ENCODE measurements around the gene HSPA14.
"Not testable (repeated sequence)": the region's sequence is repeated elsewhere in the genome, so short reads cannot be mapped to it uniquely, and the experiment has no call there.

The HSPA14 gene

GRCh38 chr10:14858338-14858960 is 20.3 kb downstream of the HSPA14 start:
- TF ChIP-seq CTCF (conservative IDR thresholded peaks at IDR 0.05; ENCODE audit: low read depth, low read length), result no peak
- no peak overlapping the region for H3K4me3 ChIP-seq (ENCODE audit: low read depth, low read length)
- no peak for DNase-seq (ENCODE audit: low read depth)

- TF ChIP-seq CTCF (conservative IDR thresholded peaks at IDR 0.05; ENCODE audit: low read depth, low read length), result no peak
- H3K4me3 ChIP-seq (ENCODE audit: low read depth, low read length), result no peak overlapping the region
- no peak for DNase-seq (ENCODE audit: low read depth)
Measured at GRCh38 chr10:14859043-14859442, 20.9 kb downstream of the HSPA14 start.

GRCh38 chr10:14859775-14860174 is 21.7 kb downstream of the HSPA14 start:
- no peak for DNase-seq (ENCODE audit: low read depth)
- no peak overlapping the region for H3K4me3 ChIP-seq (ENCODE audit: low read depth, low read length)
- no peak for TF ChIP-seq CTCF (conservative IDR thresholded peaks at IDR 0.05; ENCODE audit: low read depth, low read length)

GRCh38 chr10:14860791-14861190 is 22.7 kb downstream of the HSPA14 start:
- no peak for TF ChIP-seq CTCF (conservative IDR thresholded peaks at IDR 0.05; ENCODE audit: low read depth, low read length)
- DNase-seq (ENCODE audit: low read depth), result no peak
- no peak overlapping the region for H3K4me3 ChIP-seq (ENCODE audit: low read depth, low read length)

GRCh38 chr10:14864466-14864865 is 26.4 kb downstream of the HSPA14 start:
- H3K4me3 ChIP-seq (ENCODE audit: low read depth, low read length); DNase-seq (ENCODE audit: low read depth): not testable (repeated sequence)

- DNase-seq (ENCODE audit: low read depth); H3K4me3 ChIP-seq (ENCODE audit: low read depth, low read length): not testable (repeated sequence)
Measured at GRCh38 chr10:14864871-14865270, 26.8 kb downstream of the HSPA14 start.

GRCh38 chr10:14873090-14873760 is 35.1 kb downstream of the HSPA14 start:
- no peak for TF ChIP-seq CTCF (conservative IDR thresholded peaks at IDR 0.05; ENCODE audit: low read depth, low read length)
- no peak overlapping the region for H3K4me3 ChIP-seq (ENCODE audit: low read depth, low read length)
- peak; percentile 64 for DNase-seq (ENCODE audit: low read depth)

- peak; percentile 19 for DNase-seq (ENCODE audit: low read depth)
- TF ChIP-seq CTCF (conservative IDR thresholded peaks at IDR 0.05; ENCODE audit: low read depth, low read length), result no peak
- no peak overlapping the region for H3K4me3 ChIP-seq (ENCODE audit: low read depth, low read length)
Measured at GRCh38 chr10:14875941-14876340, 37.8 kb downstream of the HSPA14 start.

Data from choroid plexus epithelial cell (primary cell).